HepG2 (cell line): ENCODE measurements around the gene CCNO. TPM values are rescaled to one million over a fixed set of nuclear protein-coding genes. Genes with fewer than 3 reads are reported as not detected.

ENCODE experiments used
- ARNT2 ChIP-seq: sonication (generic); formaldehyde crosslinking; IDR thresholded peaks from 2 replicates; pipeline ENCODE4 v1.8.0; 2022; ENCODE audit warnings: mild to moderate bottlenecking, low read depth, missing genetic modification reagents, moderate library complexity
- GPBP1L1 ChIP-seq: sonication (generic); formaldehyde crosslinking; IDR thresholded peaks from 2 replicates; pipeline ENCODE4 v1.5.0; 2020; ENCODE audit warnings: mild to moderate bottlenecking, missing genetic modification reagents
- HNRNPLL ChIP-seq: fragments of 200-400 bp; formaldehyde crosslinking; IDR thresholded peaks from 2 replicates; pipeline ENCODE4 v1.6.1; 2017; ENCODE audit warnings: mild to moderate bottlenecking, low read depth, low read length; ENCODE audit not compliant: poor library complexity, severe bottlenecking
- IKZF5 ChIP-seq: IDR thresholded peaks from 2 replicates; pipeline ENCODE4 v1.6.1; 2018; ENCODE audit warnings: missing genetic modification reagents, mild to moderate bottlenecking, missing compliant biosample characterization
- NPAS2 ChIP-seq: sonication (generic); formaldehyde crosslinking; IDR thresholded peaks from 2 replicates; pipeline ENCODE4 v1.8.0; 2022; ENCODE audit warnings: mild to moderate bottlenecking, missing genetic modification reagents, borderline replicate concordance
- PHB2 ChIP-seq: fragments of 450-650 bp; IDR thresholded peaks from 2 replicates; pipeline ENCODE4 v1.6.1; 2018; ENCODE audit not compliant: partially characterized antibody
- SAP130 ChIP-seq: IDR thresholded peaks from 2 replicates; pipeline ENCODE4 v1.6.1; 2016; ENCODE audit warnings: low read depth
- UBTF ChIP-seq: sonication (generic); formaldehyde crosslinking; IDR thresholded peaks from 2 replicates; pipeline ENCODE4 v1.4.0; 2020; ENCODE audit warnings: mild to moderate bottlenecking, missing genetic modification reagents
- XBP1 ChIP-seq: sonication (generic); formaldehyde crosslinking; IDR thresholded peaks from 2 replicates; pipeline ENCODE4 v1.5.0; 2020; ENCODE audit warnings: missing genetic modification reagents
- ZBTB25 ChIP-seq: IDR thresholded peaks from 2 replicates; pipeline ENCODE4 v1.6.1; 2018; ENCODE audit warnings: missing genetic modification reagents
- ZBTB42 ChIP-seq: sonication (generic); formaldehyde crosslinking; IDR thresholded peaks from 2 replicates; pipeline ENCODE4 v1.5.0; 2020; ENCODE audit warnings: mild to moderate bottlenecking, missing genetic modification reagents
- ZFP90 ChIP-seq: sonication (generic); formaldehyde crosslinking; IDR thresholded peaks from 2 replicates; pipeline ENCODE4 v1.8.0; 2022; ENCODE audit warnings: missing genetic modification reagents, mild to moderate bottlenecking, inconsistent platforms, borderline replicate concordance
- ZMAT5 ChIP-seq: sonication (generic); formaldehyde crosslinking; IDR thresholded peaks from 2 replicates; pipeline ENCODE4 v1.5.0; 2020; ENCODE audit warnings: mild to moderate bottlenecking, low read depth, missing genetic modification reagents, borderline replicate concordance
- ZNF30 ChIP-seq: sonication (generic); formaldehyde crosslinking; IDR thresholded peaks from 2 replicates; pipeline ENCODE4 v1.5.0; 2020; ENCODE audit warnings: mild to moderate bottlenecking, missing genetic modification reagents
- ZNF766 ChIP-seq: sonication (generic); formaldehyde crosslinking; IDR thresholded peaks from 2 replicates; pipeline ENCODE4 v1.5.0; 2020; ENCODE audit warnings: missing genetic modification reagents, borderline replicate concordance
- ZNF788 ChIP-seq: sonication (generic); formaldehyde crosslinking; IDR thresholded peaks from 2 replicates; pipeline ENCODE4 v1.5.0; 2020; ENCODE audit warnings: mild to moderate bottlenecking, missing genetic modification reagents, borderline replicate concordance
- ZSCAN21 ChIP-seq: sonication (generic); formaldehyde crosslinking; IDR thresholded peaks from 2 replicates; pipeline ENCODE4 v1.8.0; 2022; ENCODE audit warnings: mild to moderate bottlenecking, missing genetic modification reagents, moderate library complexity, borderline replicate concordance
- polyA plus RNA-seq, 8 experiments: library from polyadenylated mRNA; depleted of rRNA in 3 of 8; stranded (reverse) in 7 of 8; unstranded in 1 of 8; fragments of >200 nt; fragmentation: Illumina TruSeq in 4 of 8; extraction: Trizol in 4 of 8; gene quantifications; 2 replicates each; pipeline versions ENCODE4 v1.2.1 to v1.2.3, GENCODE V29; 2011 to 2016; ENCODE audit warnings: low read depth in 4 of 8, missing spikeins in 1 of 8, mixed read lengths in 1 of 8; ENCODE audit not compliant: insufficient read depth in 1 of 8
- total RNA-seq, 5 experiments: library from RNA; depleted of rRNA; stranded (reverse); fragments of >200 nt; fragmentation: Illumina TruSeq; extraction: Trizol; gene quantifications; 2 replicates each; pipeline ENCODE4 v1.2.3, GENCODE V29; 2016; ENCODE audit warnings: low read depth in 1 of 5

CCNO gene
- total and polyA plus RNA-seq, 2 of the 13 experiments (the other 11 are each of a cell fraction or from before 2014, with no cell fraction given) = 0.07 TPM; not detected in 1

GRCh38 chr5:55232985-55233928 lies at the start of gene CCNO (continued):
- TF ChIP-seq ZMAT5 (CRISPR knock-in tag) = no peak
- no peak for TF ChIP-seq ZNF30
- no peak for TF ChIP-seq PHB2
- TF ChIP-seq ZNF788 (CRISPR knock-in tag) = peak; percentile 11; the same call in 1 of the 2 replicates
- TF ChIP-seq GPBP1L1 (CRISPR knock-in tag) = no peak
- TF ChIP-seq ZFP90 (CRISPR knock-in tag) = no peak
- TF ChIP-seq ZSCAN21 = no peak
- TF ChIP-seq ZBTB42 = no peak
- TF ChIP-seq ZBTB25 = no peak
- no peak for TF ChIP-seq IKZF5 (CRISPR knock-in tag)
- TF ChIP-seq UBTF (CRISPR knock-in tag) = peak; percentile 40; the same call in 1 of the 2 replicates
- no peak for TF ChIP-seq ZNF766 (CRISPR knock-in tag)
- TF ChIP-seq NPAS2 (CRISPR knock-in tag) = no peak
- peak; percentile 33; the same call in 1 of the 2 replicates for TF ChIP-seq ARNT2 (CRISPR knock-in tag)
- TF ChIP-seq XBP1 (CRISPR knock-in tag) = no peak
- TF ChIP-seq SAP130 (CRISPR knock-in tag) = peak; percentile 61
- peak; percentile 78 for TF ChIP-seq HNRNPLL
